Sigmoid colon (tissue), 7 donors: Measurements from ENCODE around the gene MARCO. TPM values are rescaled to one million over a fixed set of nuclear protein-coding genes. Genes with fewer than 3 reads are reported as not detected.

Experiments used
- DNase-seq: peaks from one replicate; pipeline ENCODE4 v3.0.0-alpha.2; 2019
- H3K27ac ChIP-seq, 4 donors: fragments of 200-600 bp; sonication (generic); one replicate each; pipeline ENCODE4 v1.5.1; 2016 to 2019; ENCODE audit warnings: mild to moderate bottlenecking in 1 of 4
- H3K27me3 ChIP-seq, 3 donors: fragments of 200-600 bp; sonication (generic); one replicate each; pipeline ENCODE4 v1.5.1; 2019; ENCODE audit warnings: mild to moderate bottlenecking in 1 of 3
- H3K36me3 ChIP-seq, 4 donors: fragments of 200-600 bp; sonication (generic); one replicate each; pipeline ENCODE4 v1.5.1; 2016 to 2019
- H3K4me1 ChIP-seq, 4 donors: fragments of 200-600 bp; sonication (generic); one replicate each; pipeline ENCODE4 v1.5.1; 2017 to 2019
- H3K4me3 ChIP-seq, 4 donors: fragments of 200-600 bp; sonication (generic); one replicate each; pipeline ENCODE4 v1.5.1; 2017 to 2019; ENCODE audit warnings: mild to moderate bottlenecking in 2 of 4, moderate library complexity in 1 of 4
- H3K9me3 ChIP-seq, 4 donors: fragments of 200-600 bp in 3 of 4; sonication (generic) in 3 of 4; one replicate each; pipeline versions ENCODE4 v1.5.1 to v1.6.1; 2013 to 2019
- EP300 ChIP-seq, 4 donors: sonication (generic); formaldehyde crosslinking; IDR thresholded peaks; one replicate each; pipeline ENCODE4 v1.6.1; 2017; ENCODE audit warnings: antibody characterized with exemption in 4 of 4
- POLR2A ChIP-seq, 2 donors: fragments of 450-650 bp; IDR thresholded peaks; one replicate each; pipeline ENCODE4 v1.6.1; 2016; ENCODE audit warnings: antibody characterized with exemption in 2 of 2, mild to moderate bottlenecking in 2 of 2, moderate library complexity in 2 of 2
- POLR2AphosphoS5 ChIP-seq, 4 donors: sonication (generic); formaldehyde crosslinking; IDR thresholded peaks; one replicate each; pipeline ENCODE4 v1.6.1; 2017; ENCODE audit warnings: antibody characterized with exemption in 4 of 4
- WGBS, 2 donors: extraction: QIAGEN DNeasy Blood & Tissue Kit; methylation state at CpG; one replicate each; pipeline ENCODE4 v1.1.7; 2013; 5-methylcytosine and 5-hydroxymethylcytosine counted together
- intact Hi-C: fragments of 100-400 bp; cut with DNase I; formaldehyde crosslinking; loops from one replicate; pipeline ENCODE4 v1.15.1; 2023
- polyA plus RNA-seq, 3 donors: library from polyadenylated mRNA; stranded (reverse); fragments of 200-250 nt; gene quantifications; one replicate each; pipeline ENCODE4 v1.2.3, GENCODE V29; 2013
- total RNA-seq, 4 donors: library from RNA; depleted of rRNA; stranded (reverse); fragments of >200 nt; gene quantifications; one replicate each; pipeline ENCODE4 v1.1.0, GENCODE V29; 2016
- TF ChIP-seq, protein P1 (sequence below), 4 experiments: fragments of 450-650 bp in 3 of 4; fragments of 200-600 bp in 1 of 4; IDR thresholded peaks; one replicate each; pipeline ENCODE4 v1.5.1; 2016 to 2019; ENCODE audit warnings: antibody characterized with exemption in 4 of 4, mild to moderate bottlenecking in 3 of 4, moderate library complexity in 2 of 4
- donor health status: healthy with polysubstance abuse.
- donor health status: Bipolar disorder and iron deficiency.
- donor health status: healthy.

Gene MARCO
- total and polyA plus RNA-seq, 7 donors = 3.3 to 18.7 (median 10.6) TPM; not detected in 1

DNA sequence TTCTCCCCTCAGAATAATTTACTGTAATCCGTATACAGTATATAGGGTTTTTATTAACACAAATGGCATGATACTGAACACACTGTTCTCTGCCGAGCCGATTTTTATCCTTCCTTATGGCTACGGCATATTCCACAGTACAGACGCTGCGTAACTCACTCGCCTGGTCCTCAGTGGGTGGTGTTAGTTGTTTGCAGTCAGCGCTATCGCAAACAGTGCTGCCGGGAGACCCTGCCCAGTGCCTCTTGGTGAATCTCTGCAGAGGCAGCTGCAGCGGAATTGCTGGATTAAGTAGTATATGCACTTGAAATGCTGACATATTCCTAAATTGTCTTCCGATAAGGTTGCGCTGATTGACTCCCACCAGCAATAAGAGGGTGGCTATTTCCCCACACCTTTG is 73.9 kb downstream of the MARCO start:
- intact Hi-C loops = loop anchor here (10.0 kb wide), 1 partner anchor 269 kb away; no protein-coding TSS in a partner anchor
- peaks cover 0 to 7% (median 0%) of the 10 kb centered on the region in 4 donors for H3K4me1 ChIP-seq
- no peak overlapping the region for H3K27ac ChIP-seq
- no peaks in the 10 kb centered on the region for H3K36me3 ChIP-seq
- no peak overlapping the region for H3K4me3 ChIP-seq
- H3K9me3 ChIP-seq = no peaks in the 10 kb centered on the region
- peaks cover 0 to 21% (median 0%) of the 10 kb centered on the region in 3 donors for H3K27me3 ChIP-seq
- DNase-seq = no peak
- TF ChIP-seq POLR2A (IDR thresholded peaks at IDR 0.05) (no peak), EP300 (IDR thresholded peaks at IDR 0.05) (no peak), POLR2AphosphoS5 (IDR thresholded peaks at IDR 0.05) (no peak)
- TF ChIP-seq, protein P1, sequence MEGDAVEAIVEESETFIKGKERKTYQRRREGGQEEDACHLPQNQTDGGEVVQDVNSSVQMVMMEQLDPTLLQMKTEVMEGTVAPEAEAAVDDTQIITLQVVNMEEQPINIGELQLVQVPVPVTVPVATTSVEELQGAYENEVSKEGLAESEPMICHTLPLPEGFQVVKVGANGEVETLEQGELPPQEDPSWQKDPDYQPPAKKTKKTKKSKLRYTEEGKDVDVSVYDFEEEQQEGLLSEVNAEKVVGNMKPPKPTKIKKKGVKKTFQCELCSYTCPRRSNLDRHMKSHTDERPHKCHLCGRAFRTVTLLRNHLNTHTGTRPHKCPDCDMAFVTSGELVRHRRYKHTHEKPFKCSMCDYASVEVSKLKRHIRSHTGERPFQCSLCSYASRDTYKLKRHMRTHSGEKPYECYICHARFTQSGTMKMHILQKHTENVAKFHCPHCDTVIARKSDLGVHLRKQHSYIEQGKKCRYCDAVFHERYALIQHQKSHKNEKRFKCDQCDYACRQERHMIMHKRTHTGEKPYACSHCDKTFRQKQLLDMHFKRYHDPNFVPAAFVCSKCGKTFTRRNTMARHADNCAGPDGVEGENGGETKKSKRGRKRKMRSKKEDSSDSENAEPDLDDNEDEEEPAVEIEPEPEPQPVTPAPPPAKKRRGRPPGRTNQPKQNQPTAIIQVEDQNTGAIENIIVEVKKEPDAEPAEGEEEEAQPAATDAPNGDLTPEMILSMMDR (IDR thresholded peaks at IDR 0.05) = no peak
- WGBS, 2 donors = 36 to 56% methylated on average over 13 of the region's 13 CpGs

DNA sequence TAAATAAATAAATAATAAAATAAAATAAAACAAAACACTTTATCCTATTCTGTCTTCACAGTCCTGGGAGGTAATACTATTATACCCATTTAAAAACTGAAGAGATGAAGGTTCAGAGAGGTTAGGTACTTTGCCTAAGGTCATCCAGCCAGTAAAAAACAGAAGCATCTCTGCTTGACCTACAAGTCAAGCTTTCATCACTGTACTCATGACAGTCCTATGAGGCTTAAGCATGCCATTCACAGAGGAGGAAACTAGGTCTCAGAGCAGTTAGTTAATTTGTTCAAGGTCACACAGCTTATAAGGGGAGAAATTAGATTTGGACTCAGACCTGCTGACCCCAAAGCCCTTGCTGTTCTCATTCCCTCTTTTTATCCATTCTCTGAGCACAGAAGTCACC is 77.5 kb downstream of the MARCO start:
- no peak for DNase-seq
- H3K36me3 ChIP-seq = no peaks in the 10 kb centered on the region
- H3K27me3 ChIP-seq = peaks cover 0 to 8% (median 0%) of the 10 kb centered on the region in 3 donors
- TF ChIP-seq EP300 (IDR thresholded peaks at IDR 0.05) (no peak), POLR2AphosphoS5 (IDR thresholded peaks at IDR 0.05) (no peak), POLR2A (IDR thresholded peaks at IDR 0.05) (no peak)
- TF ChIP-seq, protein P1 (IDR thresholded peaks at IDR 0.05) = no peak
- no peak overlapping the region for H3K27ac ChIP-seq
- no peaks in the 10 kb centered on the region for H3K4me1 ChIP-seq
- intact Hi-C loops = loop anchor here (10.0 kb wide), 1 partner anchor 265 kb away; no protein-coding TSS in a partner anchor
- no peaks in the 10 kb centered on the region for H3K9me3 ChIP-seq
- H3K4me3 ChIP-seq = no peak overlapping the region

DNA sequence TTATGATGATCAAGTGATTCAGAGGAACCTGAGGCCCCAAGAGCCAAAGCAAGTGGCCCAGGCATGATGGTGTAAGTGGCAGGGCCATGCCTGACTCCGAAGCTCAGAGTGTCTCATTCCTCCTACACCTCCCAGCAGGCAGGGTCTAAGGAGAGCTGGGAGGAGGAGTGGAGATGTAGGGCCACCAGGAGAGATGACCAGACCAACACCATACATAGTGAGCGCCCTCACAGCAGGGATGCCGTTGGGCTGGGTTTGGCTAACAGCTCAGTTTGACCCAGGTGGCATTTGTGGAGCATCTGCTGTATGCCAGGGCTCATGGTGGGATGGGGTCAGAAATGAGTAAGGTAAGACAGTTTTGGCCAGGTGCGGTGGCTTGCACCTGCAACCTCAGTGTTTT is 80.7 kb downstream of the MARCO start:
- Histone ChIP-seq H3K4me1 (no peaks in the 10 kb centered on the region), H3K4me3 (no peak overlapping the region), H3K9me3 (no peaks in the 10 kb centered on the region), H3K27ac (no peak overlapping the region), H3K27me3 (no peaks in the 10 kb centered on the region), H3K36me3 (no peaks in the 10 kb centered on the region)
- no peak for DNase-seq
- 89 to 90% methylated on average over 4 of the region's 4 CpGs for WGBS, 2 donors
- intact Hi-C loops = no loop called here
- TF ChIP-seq, protein P1 (IDR thresholded peaks at IDR 0.05) = no peak
- TF ChIP-seq POLR2A (IDR thresholded peaks at IDR 0.05) (no peak), POLR2AphosphoS5 (IDR thresholded peaks at IDR 0.05) (no peak), EP300 (IDR thresholded peaks at IDR 0.05) (no peak)

DNA sequence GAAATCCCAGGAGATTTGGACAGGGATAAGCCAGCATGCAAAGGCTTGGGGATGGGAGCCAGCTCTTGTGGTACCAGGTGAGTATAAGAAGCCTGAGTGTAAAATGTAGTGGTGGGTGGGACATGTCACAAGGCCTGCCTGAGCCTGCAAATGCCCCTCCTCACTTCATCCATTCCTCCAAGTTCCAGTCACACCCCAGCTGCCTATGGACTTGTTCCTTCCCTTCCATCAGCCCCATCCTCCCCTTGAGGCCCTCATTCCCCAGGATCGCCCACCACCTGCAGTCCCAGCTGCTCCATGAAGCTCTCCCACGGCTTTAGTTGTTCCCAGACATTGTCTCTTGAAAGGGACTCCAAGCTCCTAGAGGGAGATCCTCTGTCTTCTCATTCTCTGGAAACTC is 81.5 kb downstream of the MARCO start:
- Histone ChIP-seq H3K4me3 (no peak overlapping the region), H3K27ac (no peak overlapping the region), H3K9me3 (no peaks in the 10 kb centered on the region), H3K36me3 (no peaks in the 10 kb centered on the region), H3K4me1 (no peaks in the 10 kb centered on the region), H3K27me3 (no peaks in the 10 kb centered on the region)
- TF ChIP-seq POLR2A (IDR thresholded peaks at IDR 0.05) (no peak), EP300 (IDR thresholded peaks at IDR 0.05) (no peak), POLR2AphosphoS5 (IDR thresholded peaks at IDR 0.05) (no peak)
- TF ChIP-seq, protein P1 (IDR thresholded peaks at IDR 0.05) = no peak
- intact Hi-C loops = no loop called here
- 79 to 81% methylated on average over 2 of the region's 2 CpGs for WGBS, 2 donors
- no peak for DNase-seq

DNA sequence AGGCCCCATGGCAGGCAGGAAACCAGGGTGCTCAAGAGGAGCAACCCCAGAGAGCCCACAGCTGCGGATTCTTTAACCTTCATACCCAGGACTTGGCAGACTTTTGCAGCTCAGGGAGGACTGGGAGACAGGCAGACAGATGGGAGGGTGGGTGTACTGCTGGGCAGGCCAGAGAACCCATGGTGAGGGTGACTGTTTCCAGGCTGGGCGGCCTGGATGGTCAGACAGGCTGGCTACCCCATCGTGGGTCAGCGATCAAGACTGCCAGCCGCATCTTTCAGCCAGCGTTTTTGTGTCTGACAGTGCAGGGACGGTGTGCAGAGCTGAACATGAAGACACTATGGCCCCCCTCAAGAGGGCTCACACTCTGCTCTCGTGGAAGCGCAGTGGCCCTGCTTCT is 82.2 kb downstream of the MARCO start:
- Histone ChIP-seq H3K9me3 (no peaks in the 10 kb centered on the region), H3K4me1 (no peaks in the 10 kb centered on the region), H3K27me3 (no peaks in the 10 kb centered on the region), H3K36me3 (no peaks in the 10 kb centered on the region), H3K4me3 (no peak overlapping the region), H3K27ac (no peak overlapping the region)
- WGBS, 2 donors = 85 to 88% methylated on average over 9 of the region's 9 CpGs
- no peak for DNase-seq
- intact Hi-C loops = no loop called here
- TF ChIP-seq, protein P1 (IDR thresholded peaks at IDR 0.05) = no peak
- TF ChIP-seq POLR2A (IDR thresholded peaks at IDR 0.05) (no peak), EP300 (IDR thresholded peaks at IDR 0.05) (no peak), POLR2AphosphoS5 (IDR thresholded peaks at IDR 0.05) (no peak)
